Measurements from ENCODE around the gene IDH3A. TPM values are rescaled to one million over a fixed set of nuclear protein-coding genes. Genes with fewer than 3 reads are reported as not detected.

The IDH3A gene
- total RNA-seq, 2 donors from 2014 or later: 17.8 to 39.7 TPM

DNA sequence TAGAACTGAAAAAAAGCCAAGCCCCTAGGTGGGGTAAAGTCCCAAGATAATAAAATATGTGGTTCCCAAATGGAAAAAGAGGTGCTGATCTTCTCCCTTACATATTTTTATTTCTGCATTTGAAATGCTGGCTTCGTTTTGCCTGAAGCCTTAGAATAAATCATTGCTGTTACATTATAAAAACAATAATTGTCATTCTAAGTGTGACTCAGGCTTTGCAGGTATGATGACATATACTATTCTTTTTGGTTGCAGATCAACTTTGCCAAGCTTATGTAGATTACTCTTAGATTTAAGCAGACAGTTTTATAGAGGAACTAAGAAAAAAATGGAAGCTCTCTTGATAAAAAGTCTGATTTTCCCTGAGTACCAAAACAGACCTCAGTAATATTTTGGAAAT is 7.5 kb downstream of the IDH3A start:
- Histone ChIP-seq H3K9me3 (no peaks in the 10 kb centered on the region), H3K27ac (no peak overlapping the region), H3K27me3 (no peaks in the 10 kb centered on the region), H3K4me1 (no peaks in the 10 kb centered on the region), H3K4me3 (no peak overlapping the region), H3K36me3 (replicated peaks in 1 of 2; ENCODE audit: insufficient read depth in 1 of 2, low read depth in 2 of 2) (peaks cover 17 to 21% of the 10 kb centered on the region in 2 donors)
- TF ChIP-seq, protein P1, sequence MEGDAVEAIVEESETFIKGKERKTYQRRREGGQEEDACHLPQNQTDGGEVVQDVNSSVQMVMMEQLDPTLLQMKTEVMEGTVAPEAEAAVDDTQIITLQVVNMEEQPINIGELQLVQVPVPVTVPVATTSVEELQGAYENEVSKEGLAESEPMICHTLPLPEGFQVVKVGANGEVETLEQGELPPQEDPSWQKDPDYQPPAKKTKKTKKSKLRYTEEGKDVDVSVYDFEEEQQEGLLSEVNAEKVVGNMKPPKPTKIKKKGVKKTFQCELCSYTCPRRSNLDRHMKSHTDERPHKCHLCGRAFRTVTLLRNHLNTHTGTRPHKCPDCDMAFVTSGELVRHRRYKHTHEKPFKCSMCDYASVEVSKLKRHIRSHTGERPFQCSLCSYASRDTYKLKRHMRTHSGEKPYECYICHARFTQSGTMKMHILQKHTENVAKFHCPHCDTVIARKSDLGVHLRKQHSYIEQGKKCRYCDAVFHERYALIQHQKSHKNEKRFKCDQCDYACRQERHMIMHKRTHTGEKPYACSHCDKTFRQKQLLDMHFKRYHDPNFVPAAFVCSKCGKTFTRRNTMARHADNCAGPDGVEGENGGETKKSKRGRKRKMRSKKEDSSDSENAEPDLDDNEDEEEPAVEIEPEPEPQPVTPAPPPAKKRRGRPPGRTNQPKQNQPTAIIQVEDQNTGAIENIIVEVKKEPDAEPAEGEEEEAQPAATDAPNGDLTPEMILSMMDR (IDR thresholded peaks at IDR 0.05): no peak
- TF ChIP-seq POLR2A (IDR thresholded peaks at IDR 0.05): no peak
- WGBS, 2 donors: 50 to 63% methylated on average over 1 of the region's 1 CpG
- ATAC-seq: no peak
- DNase-seq: no peak
- intact Hi-C loops (cut with DNase I): no loop called here

GRCh38 chr15:78157203-78157602 is 8.0 kb downstream of the IDH3A start:
- no peak for ATAC-seq
- Histone ChIP-seq H3K4me3 (no peak overlapping the region), H3K27ac (no peak overlapping the region), H3K4me1 (no peaks in the 10 kb centered on the region), H3K27me3 (no peaks in the 10 kb centered on the region), H3K36me3 (replicated peaks in 1 of 2; ENCODE audit: insufficient read depth in 1 of 2, low read depth in 2 of 2) (peaks cover 22 to 25% of the 10 kb centered on the region in 2 donors), H3K9me3 (no peaks in the 10 kb centered on the region)
- DNase-seq: no peak
- WGBS, 2 donors: 20 to 45% methylated on average over 2 of the region's 2 CpGs
- TF ChIP-seq, protein P1 (IDR thresholded peaks at IDR 0.05): no peak
- no peak for TF ChIP-seq POLR2A (IDR thresholded peaks at IDR 0.05)
- intact Hi-C loops (cut with DNase I): no loop called here

DNA sequence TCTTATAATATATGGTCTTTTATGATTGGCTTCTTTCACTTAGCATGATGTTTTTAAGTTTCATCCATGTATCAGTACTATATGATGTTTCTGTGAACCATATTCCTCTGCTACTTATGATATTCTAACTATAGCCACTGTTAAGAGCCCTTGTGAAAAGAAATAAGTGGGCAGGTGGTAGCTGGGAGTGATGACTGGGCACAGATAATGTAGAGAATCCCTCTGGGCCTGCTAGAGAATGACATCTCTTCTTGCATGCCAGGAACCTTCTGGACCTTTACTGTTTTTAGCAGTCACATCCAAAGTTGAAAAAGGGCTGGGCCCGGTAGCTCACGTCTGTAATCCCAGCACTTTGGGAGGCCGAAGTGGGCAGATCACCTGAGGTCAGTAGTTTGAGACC is 10.2 kb downstream of the IDH3A start:
- intact Hi-C loops (cut with DNase I): no loop called here
- Histone ChIP-seq H3K4me1 (no peaks in the 10 kb centered on the region), H3K4me3 (no peak overlapping the region), H3K27ac (no peak overlapping the region), H3K9me3 (no peaks in the 10 kb centered on the region), H3K27me3 (no peaks in the 10 kb centered on the region), H3K36me3 (replicated peaks in 1 of 2; ENCODE audit: insufficient read depth in 1 of 2, low read depth in 2 of 2) (peaks cover 22 to 25% of the 10 kb centered on the region in 2 donors)
- no peak for ATAC-seq
- DNase-seq: no peak
- 85 to 100% methylated on average over 3 of the region's 3 CpGs for WGBS, 2 donors
- no peak for TF ChIP-seq POLR2A (IDR thresholded peaks at IDR 0.05)
- TF ChIP-seq, protein P1 (IDR thresholded peaks at IDR 0.05): no peak

DNA sequence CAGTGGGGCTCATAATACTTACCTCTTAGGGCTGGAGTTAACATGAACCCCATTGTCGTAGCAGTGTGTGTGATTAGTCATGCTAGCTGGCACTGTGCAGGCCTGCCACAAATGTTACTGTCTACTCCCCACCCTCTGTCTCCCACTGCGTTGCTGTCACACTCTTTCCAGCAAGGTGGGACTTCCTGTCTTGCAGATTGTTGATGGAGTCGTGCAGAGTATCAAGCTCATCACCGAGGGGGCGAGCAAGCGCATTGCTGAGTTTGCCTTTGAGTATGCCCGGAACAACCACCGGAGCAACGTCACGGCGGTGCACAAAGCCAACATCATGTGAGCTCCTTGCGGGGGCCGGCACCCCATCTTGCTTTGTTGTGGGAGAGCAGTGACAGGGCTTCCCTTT is 12.9 kb downstream of the IDH3A start:
- TF ChIP-seq, protein P1 (IDR thresholded peaks at IDR 0.05): no peak
- no peak for TF ChIP-seq POLR2A (IDR thresholded peaks at IDR 0.05)
- Histone ChIP-seq H3K27me3 (no peaks in the 10 kb centered on the region), H3K4me3 (no peak overlapping the region), H3K27ac (no peak overlapping the region), H3K36me3 (replicated peaks in 1 of 2; ENCODE audit: insufficient read depth in 1 of 2, low read depth in 2 of 2) (peaks cover 34 to 38% of the 10 kb centered on the region in 2 donors), H3K9me3 (no peaks in the 10 kb centered on the region), H3K4me1 (no peaks in the 10 kb centered on the region)
- intact Hi-C loops (cut with DNase I): no loop called here
- DNase-seq (no peak), ATAC-seq (no peak)
- 89 to 91% methylated on average over 13 of the region's 13 CpGs for WGBS, 2 donors

GRCh38 chr15:78164010-78164409 is 14.8 kb downstream of the IDH3A start:
- Histone ChIP-seq H3K27ac (no peak overlapping the region), H3K36me3 (replicated peaks in 1 of 2; ENCODE audit: insufficient read depth in 1 of 2, low read depth in 2 of 2) (peaks cover 34 to 42% of the 10 kb centered on the region in 2 donors), H3K4me3 (no peak overlapping the region), H3K9me3 (no peaks in the 10 kb centered on the region), H3K4me1 (no peaks in the 10 kb centered on the region), H3K27me3 (no peaks in the 10 kb centered on the region)
- no peak for TF ChIP-seq POLR2A (IDR thresholded peaks at IDR 0.05)
- TF ChIP-seq, protein P1 (IDR thresholded peaks at IDR 0.05): no peak
- WGBS, 2 donors: 92 to 95% methylated on average over 2 of the region's 2 CpGs
- ATAC-seq: no peak
- intact Hi-C loops (cut with DNase I): no loop called here
- DNase-seq: no peak
